HUES64 (cell line): ENCODE measurements around the gene FANCC.
"Not testable (repeated sequence)": the region's sequence is repeated elsewhere in the genome, so short reads cannot be mapped to it uniquely, and the experiment has no call there.

Source experiments
- H3K27ac ChIP-seq: 2 replicates; pipeline ENCODE4 v1.7.0; 2013; ENCODE audit warnings: low read depth, low read length, inconsistent platforms
- H3K27me3 ChIP-seq: 2 replicates; pipeline ENCODE4 v1.6.1; 2013; ENCODE audit warnings: mild to moderate bottlenecking, low read length; ENCODE audit not compliant: insufficient read depth
- H3K36me3 ChIP-seq: 2 replicates; pipeline ENCODE4 v1.6.1; 2013; ENCODE audit warnings: mild to moderate bottlenecking, low read length; ENCODE audit not compliant: insufficient read depth
- H3K4me1 ChIP-seq: 2 replicates; pipeline ENCODE4 v1.6.1; 2013; ENCODE audit warnings: mild to moderate bottlenecking, low read length, moderate library complexity; ENCODE audit not compliant: insufficient read depth
- H3K4me3 ChIP-seq: 2 replicates; pipeline ENCODE4 v1.5.1; 2013; ENCODE audit warnings: mild to moderate bottlenecking, low read length, moderate library complexity
- H3K9ac ChIP-seq: 2 replicates; pipeline ENCODE4 v1.6.1; 2013; ENCODE audit warnings: mild to moderate bottlenecking, low read depth, low read length
- H3K9me3 ChIP-seq: 2 replicates; pipeline ENCODE4 v1.6.1; 2013; ENCODE audit warnings: low read depth, low read length; ENCODE audit not compliant: insufficient read depth
- WGBS: fragments of 150-250, 120-280 bp; methylation state at CpG from one replicate; pipeline ENCODE4 v1.1.7; 2013; ENCODE audit warnings: missing lambda C conversion rate; 5-methylcytosine and 5-hydroxymethylcytosine counted together

Gene FANCC

DNA sequence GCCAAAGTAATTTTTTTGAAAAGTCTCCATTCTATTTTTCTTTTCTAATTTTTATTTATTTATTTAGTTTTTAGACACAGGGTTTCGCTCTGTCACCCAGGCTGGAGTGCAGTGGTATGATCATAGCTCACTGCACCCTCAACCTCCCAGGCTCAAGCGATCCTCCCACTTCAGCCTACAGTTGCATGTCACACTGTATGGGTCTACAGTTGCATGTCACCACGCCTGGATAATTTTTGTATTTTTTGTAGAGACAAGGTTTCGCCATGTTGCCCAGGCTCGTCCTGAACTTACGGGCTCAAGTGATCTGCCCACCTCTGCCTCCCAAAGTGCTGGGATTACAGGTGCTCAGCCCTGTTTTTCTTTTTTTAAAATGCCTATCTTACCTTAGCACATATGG is 10.7 kb downstream of the FANCC start:
- H3K4me3 ChIP-seq = no peak overlapping the region
- no peaks in the 10 kb centered on the region for H3K36me3 ChIP-seq
- no peak overlapping the region for H3K9ac ChIP-seq
- no peaks in the 10 kb centered on the region for H3K9me3 ChIP-seq
- H3K4me1 ChIP-seq = 0 out of 2 replicates have a peak, but pooled peaks cover 13% of the 10 kb centered on the region
- H3K27ac ChIP-seq = no peak overlapping the region
- no peaks in the 10 kb centered on the region for H3K27me3 ChIP-seq
- WGBS = over 99% methylated on average over 6 of the region's 6 CpGs

DNA sequence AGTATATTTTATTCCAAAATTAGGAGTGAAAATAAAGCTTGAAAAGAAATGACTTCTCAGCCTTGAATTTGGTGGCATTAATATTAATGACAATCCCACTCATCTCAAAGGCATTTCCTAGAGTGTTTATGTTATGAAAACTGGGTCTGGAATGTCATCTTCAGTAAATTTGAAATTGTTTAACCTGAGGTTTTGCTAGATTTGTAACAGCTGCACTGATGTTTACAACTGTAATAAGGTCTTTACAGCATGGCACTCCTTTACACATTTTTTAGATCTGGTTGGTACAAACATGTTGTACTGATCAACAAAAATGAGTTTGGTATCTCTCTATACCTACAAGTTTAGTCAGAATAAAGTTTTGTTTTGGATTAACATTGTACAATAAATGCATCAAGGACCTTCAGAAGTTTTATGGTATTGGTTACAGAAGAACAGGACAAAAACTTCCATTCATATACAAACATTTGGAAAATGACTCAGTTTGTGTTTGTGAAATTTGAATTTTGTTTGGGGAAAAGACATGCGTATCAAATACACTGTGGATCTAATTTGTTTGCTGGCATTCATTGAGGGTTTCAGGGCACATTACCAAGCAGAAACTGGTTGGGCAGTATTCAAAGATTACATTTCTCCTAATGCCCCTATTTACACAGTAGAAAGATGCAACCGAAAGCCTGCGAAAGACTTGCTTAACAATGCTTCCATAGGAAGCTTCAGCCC is 11.6 kb downstream of the FANCC start:
- H3K9me3 ChIP-seq = no peaks in the 10 kb centered on the region
- no peaks in the 10 kb centered on the region for H3K27me3 ChIP-seq
- H3K36me3 ChIP-seq = no peaks in the 10 kb centered on the region
- H3K4me1 ChIP-seq = 0 out of 2 replicates have a peak, but pooled peaks cover 13% of the 10 kb centered on the region
- no peak overlapping the region for H3K27ac ChIP-seq
- H3K4me3 ChIP-seq = no peak overlapping the region
- WGBS = 83% methylated on average over 3 of the region's 3 CpGs
- H3K9ac ChIP-seq = no peak overlapping the region

DNA sequence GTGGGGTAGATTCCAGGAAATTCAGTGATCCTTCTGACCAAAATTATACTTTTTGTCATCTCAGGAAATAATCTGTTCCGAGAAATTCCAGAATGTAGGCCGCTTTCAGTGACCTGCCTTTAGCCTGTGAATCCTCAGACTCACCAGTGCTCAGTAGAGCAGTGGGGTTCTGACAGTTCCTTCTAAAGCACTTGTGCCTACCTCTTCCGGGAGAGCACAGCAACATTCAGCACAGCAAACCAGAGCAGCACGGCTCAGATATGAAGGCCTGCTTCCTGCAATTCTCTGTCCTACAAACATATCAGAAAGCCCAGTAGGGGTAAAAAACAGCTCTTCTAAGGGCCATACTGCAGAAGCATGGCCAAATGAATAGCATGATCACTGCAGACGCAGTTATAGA is 15.0 kb downstream of the FANCC start:
- H3K9ac ChIP-seq = no peak overlapping the region
- no peaks in the 10 kb centered on the region for H3K9me3 ChIP-seq
- no peaks in the 10 kb centered on the region for H3K27me3 ChIP-seq
- no peaks in the 10 kb centered on the region for H3K36me3 ChIP-seq
- no peak overlapping the region for H3K27ac ChIP-seq
- WGBS = 94% methylated on average over 5 of the region's 5 CpGs
- H3K4me1 ChIP-seq = 0 out of 2 replicates have a peak, but pooled peaks cover 13% of the 10 kb centered on the region
- no peak overlapping the region for H3K4me3 ChIP-seq

DNA sequence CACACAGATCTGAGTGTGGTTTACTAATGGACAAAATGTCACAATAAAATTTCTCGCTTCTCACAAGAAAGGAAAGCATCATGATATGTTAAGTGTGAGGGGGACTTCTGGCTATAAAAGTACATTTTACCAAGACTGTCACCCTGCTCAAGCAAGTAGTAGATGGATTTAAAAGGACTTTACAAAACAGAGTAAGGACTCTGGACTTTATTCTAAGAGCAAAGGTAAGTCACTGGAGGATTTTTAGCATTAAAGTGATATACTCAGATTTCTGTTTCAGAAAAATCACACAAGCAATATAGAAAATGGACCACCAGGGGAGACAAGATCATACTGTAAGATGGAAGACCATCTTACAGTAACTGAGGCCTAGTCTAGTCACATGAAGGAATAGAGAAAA is 19.7 kb downstream of the FANCC start:
- H3K9ac ChIP-seq = no peak overlapping the region
- H3K4me3 ChIP-seq = no peak overlapping the region
- peaks cover 4% of the 10 kb centered on the region; the same call in 1 of the 2 replicates for H3K4me1 ChIP-seq
- 93% methylated on average over 1 of the region's 1 CpG for WGBS
- no peak overlapping the region for H3K27ac ChIP-seq
- H3K36me3 ChIP-seq = no peaks in the 10 kb centered on the region
- no peaks in the 10 kb centered on the region for H3K27me3 ChIP-seq
- H3K9me3 ChIP-seq = no peaks in the 10 kb centered on the region

DNA sequence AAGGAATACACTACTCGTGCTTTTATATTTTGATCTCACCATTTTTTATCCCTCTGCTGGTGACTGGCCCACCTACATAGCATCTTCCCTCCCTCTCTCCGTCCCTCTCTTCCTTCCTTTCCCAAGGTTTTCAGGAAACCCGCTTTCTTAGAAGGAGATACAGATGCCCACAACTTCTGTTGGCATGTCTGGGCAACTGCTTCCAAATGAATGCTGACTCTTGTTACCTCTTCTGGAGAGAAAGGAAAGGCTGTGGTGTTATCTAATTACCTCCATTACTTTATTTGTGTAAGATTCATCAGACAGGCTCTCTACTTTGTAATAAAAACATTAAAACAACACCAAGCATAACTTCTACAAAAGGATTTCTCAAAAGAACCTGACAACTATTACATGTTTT is 20.2 kb downstream of the FANCC start:
- Histone ChIP-seq H3K36me3 (no peaks in the 10 kb centered on the region), H3K4me3 (no peak overlapping the region), H3K27me3 (no peaks in the 10 kb centered on the region), H3K4me1 (peaks cover 4% of the 10 kb centered on the region; the same call in 1 of the 2 replicates), H3K27ac (no peak overlapping the region), H3K9me3 (no peaks in the 10 kb centered on the region), H3K9ac (no peak overlapping the region)
- WGBS = 89% methylated on average over 3 of the region's 3 CpGs

DNA sequence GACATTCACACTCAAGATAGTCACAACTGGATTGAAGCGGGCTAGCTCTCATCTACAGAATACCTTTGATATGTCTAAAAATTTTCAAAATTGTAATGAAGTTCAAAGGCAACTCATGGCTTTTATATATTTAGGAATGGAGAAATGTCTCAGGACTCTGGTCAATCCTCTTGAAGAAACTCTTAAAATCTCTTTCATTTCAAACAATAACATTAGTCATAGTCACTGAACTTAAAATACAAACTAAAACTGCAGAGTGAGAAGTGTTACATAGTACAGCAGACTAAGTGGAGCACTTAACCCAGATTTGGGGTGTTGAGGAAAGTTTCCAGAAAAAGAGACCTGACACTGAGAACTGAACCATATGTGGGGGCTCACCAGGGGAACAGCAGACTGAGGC is 20.7 kb downstream of the FANCC start:
- no peak overlapping the region for H3K27ac ChIP-seq
- H3K4me1 ChIP-seq = peaks cover 4% of the 10 kb centered on the region; the same call in 1 of the 2 replicates
- no peaks in the 10 kb centered on the region for H3K27me3 ChIP-seq
- H3K9ac ChIP-seq = no peak overlapping the region
- no peaks in the 10 kb centered on the region for H3K9me3 ChIP-seq
- WGBS = 100% methylated on average over 1 of the region's 1 CpG
- H3K36me3 ChIP-seq = no peaks in the 10 kb centered on the region
- H3K4me3 ChIP-seq = no peak overlapping the region

DNA sequence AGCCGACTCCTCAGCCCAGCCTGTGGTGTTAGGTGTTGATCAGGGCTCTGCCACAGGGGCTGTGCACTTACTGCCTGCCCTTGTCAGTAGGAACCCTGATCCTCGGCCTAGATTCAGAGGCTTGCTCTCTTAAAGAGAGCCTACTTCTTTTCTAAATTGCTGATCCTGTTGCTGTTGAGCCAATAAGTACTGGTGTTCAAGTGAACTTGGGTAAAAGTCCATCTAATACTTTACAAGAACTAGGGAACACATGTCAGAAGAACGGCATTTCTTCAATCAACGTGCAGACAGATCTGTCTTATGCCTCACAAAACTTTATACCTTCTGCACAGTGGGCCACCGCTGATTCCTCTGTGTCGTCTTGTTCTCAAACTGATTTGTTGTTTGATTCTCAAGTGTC is 24.2 kb downstream of the FANCC start:
- WGBS = 93% methylated on average over 6 of the region's 6 CpGs

DNA sequence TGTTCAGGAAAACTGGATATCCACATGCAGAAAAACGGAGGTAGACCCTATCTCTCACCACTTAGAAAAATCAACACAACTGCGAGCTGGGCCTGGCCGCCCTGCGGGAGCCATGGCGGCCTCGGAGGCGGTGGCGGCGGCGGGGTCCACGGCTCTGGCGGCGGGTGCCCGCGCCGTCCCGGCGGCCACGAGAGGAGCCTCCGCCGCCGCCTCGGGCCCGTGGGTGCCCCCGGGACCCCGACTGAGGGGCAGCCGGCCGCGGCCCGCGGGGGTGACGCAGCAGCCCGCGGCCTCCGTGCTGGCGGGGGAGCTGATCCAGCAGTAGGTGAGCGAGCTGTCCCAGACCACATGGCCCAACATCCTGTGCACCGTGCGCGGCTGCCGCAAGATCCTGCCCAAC is 25.3 kb downstream of the FANCC start:
- Histone ChIP-seq H3K9me3 (no peaks in the 10 kb centered on the region), H3K4me1 (peaks cover 4% of the 10 kb centered on the region; the same call in 1 of the 2 replicates), H3K36me3 (no peaks in the 10 kb centered on the region), H3K27ac (no peak overlapping the region), H3K4me3 (no peak overlapping the region), H3K9ac (no peak overlapping the region), H3K27me3 (no peaks in the 10 kb centered on the region)
- WGBS = 98% methylated on average over 41 of the region's 41 CpGs

More for the DNA sequence above, 24.2 kb downstream of the FANCC start:
- not testable (repeated sequence) for H3K9ac ChIP-seq, H3K36me3 ChIP-seq, H3K9me3 ChIP-seq, H3K27ac ChIP-seq, H3K4me3 ChIP-seq, H3K27me3 ChIP-seq, H3K4me1 ChIP-seq

DNA sequence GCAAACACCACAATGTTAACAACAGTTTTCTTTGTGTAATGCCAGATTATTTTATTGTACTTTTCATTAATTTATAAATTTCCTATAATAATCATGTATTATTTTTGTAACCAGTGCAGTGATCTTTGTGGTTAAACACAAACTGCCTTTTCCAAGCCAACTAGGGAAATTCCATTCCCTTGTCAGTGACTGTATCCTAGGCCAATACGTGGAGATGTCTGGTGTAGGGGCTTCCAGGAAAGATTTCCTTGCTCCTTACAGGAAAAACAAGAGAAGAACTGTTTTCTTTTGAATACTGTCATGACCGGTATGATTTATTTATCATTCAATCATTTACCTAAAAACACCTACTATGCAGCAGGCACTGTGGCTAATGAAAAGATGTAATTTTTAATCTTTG is 31.4 kb downstream of the FANCC start:
- no peak overlapping the region for H3K27ac ChIP-seq
- H3K9ac ChIP-seq = no peak overlapping the region
- WGBS = 50% methylated on average over 1 of the region's 2 CpGs
- H3K4me3 ChIP-seq = no peak overlapping the region
- no peaks in the 10 kb centered on the region for H3K4me1 ChIP-seq
- H3K36me3 ChIP-seq = no peaks in the 10 kb centered on the region
- no peaks in the 10 kb centered on the region for H3K27me3 ChIP-seq
- no peaks in the 10 kb centered on the region for H3K9me3 ChIP-seq

DNA sequence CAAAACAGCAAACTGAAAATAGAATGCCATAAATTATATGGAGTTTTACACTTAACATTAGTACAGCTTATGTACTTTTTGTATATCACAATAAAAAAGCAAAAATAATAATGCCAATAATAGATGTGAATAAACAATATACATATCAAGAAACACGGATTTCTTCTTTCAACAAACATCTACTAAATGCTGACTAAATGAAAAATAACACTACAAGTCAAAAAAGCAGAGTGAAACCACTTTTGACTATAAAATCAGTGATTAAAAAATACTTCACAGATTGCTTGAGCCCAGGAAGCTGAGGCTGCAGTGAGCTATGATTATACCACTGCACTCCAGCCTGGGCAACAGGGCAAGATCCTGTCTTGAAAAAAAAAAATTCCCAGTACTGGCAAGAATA is 32.2 kb downstream of the FANCC start:
- H3K4me1 ChIP-seq = no peaks in the 10 kb centered on the region
- no peaks in the 10 kb centered on the region for H3K36me3 ChIP-seq
- H3K9ac ChIP-seq = no peak overlapping the region
- H3K27ac ChIP-seq = no peak overlapping the region
- no peak overlapping the region for H3K4me3 ChIP-seq
- H3K9me3 ChIP-seq = no peaks in the 10 kb centered on the region
- H3K27me3 ChIP-seq = no peaks in the 10 kb centered on the region
- 91% methylated on average over 1 of the region's 1 CpG for WGBS

DNA sequence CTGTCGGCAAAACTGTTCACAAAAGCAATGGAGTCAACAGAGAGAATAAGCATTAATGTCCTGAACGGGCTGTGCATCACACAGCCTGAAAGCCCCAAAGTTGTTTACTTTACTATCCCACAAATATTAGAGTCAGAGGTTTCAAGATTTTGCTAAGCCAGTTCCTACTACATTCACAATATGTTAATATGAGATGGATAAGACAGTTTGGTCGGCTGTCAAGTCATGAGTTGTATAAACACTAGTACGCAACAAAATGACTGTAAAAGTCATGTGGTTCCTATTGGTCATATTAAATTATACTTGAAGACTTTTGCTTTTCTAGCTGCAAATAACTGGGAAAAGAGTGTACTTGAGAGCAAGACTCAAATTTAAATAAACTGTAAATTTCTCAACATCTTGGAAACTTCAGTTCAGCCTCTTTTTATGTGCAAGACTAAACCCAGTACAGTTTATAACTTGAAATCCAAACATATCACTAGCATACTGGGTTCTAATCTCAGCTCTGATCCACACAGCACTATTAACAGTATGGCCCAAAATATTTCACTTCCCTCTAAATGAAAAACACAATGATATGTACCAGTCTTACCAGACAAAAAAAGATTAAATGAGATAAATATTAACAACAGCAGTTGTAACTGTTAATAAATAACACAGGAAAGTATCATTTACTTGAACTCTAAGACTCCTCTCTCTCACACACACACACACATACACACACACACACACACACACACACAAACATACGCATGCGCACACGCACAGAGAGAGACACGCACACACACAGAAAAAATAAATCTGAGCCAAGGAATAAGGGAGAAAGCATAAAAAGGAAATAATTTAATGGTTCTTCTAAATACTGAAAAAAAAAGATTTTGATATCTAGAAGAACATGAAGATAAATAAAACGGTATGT is 33.1 kb downstream of the FANCC start:
- no peak overlapping the region for H3K27ac ChIP-seq
- 94% methylated on average over 8 of the region's 9 CpGs for WGBS
- no peaks in the 10 kb centered on the region for H3K9me3 ChIP-seq
- no peak overlapping the region for H3K9ac ChIP-seq
- no peaks in the 10 kb centered on the region for H3K27me3 ChIP-seq
- no peaks in the 10 kb centered on the region for H3K4me1 ChIP-seq
- H3K4me3 ChIP-seq = no peak overlapping the region
- H3K36me3 ChIP-seq = no peaks in the 10 kb centered on the region
